PC-9 (cell line): ENCODE measurements around the gene ZNF48.

Experiments
- CTCF ChIP-seq: fragments of 200-600 bp; sonication (generic); conservative IDR thresholded peaks from 2 replicates; pipeline ENCODE4 v1.6.1; 2017; ENCODE audit warnings: mixed run types, antibody characterized with exemption, mild to moderate bottlenecking, moderate library complexity
- EZH2 ChIP-seq: fragments of 200-600 bp; sonication (generic); IDR thresholded peaks from 2 replicates; pipeline ENCODE4 v1.8.0; 2017; ENCODE audit warnings: antibody characterized with exemption, low read depth

- TF ChIP-seq EZH2: no peak
- TF ChIP-seq CTCF: no peak; the same call in 1 of the 2 replicates
Measured at GRCh38 chr16:30352488-30353401, 42.5 kb upstream of the ZNF48 start.
